KOPT-K1 (cell line): ENCODE results near the gene ADK.

Experiments
- H3K27ac ChIP-seq: fragments of 200-600 bp; sonication (generic); 2 replicates; pipeline ENCODE4 v1.5.1; 2016; ENCODE audit warnings: antibody characterized with exemption, mild to moderate bottlenecking, low read depth, low read length; ENCODE audit not compliant: poor library complexity, severe bottlenecking
- H3K36me3 ChIP-seq: fragments of 200-600 bp; sonication (generic); 2 replicates; pipeline ENCODE4 v1.5.1; 2017; ENCODE audit warnings: antibody characterized with exemption, mild to moderate bottlenecking, low read length, moderate library complexity; ENCODE audit not compliant: insufficient read depth
- H3K9me3 ChIP-seq: fragments of 200-600 bp; sonication (generic); 2 replicates; pipeline ENCODE4 v1.5.1; 2017; ENCODE audit warnings: antibody characterized with exemption, low read length, mild to moderate bottlenecking; ENCODE audit not compliant: insufficient read depth, poor library complexity, severe bottlenecking

ADK gene

DNA sequence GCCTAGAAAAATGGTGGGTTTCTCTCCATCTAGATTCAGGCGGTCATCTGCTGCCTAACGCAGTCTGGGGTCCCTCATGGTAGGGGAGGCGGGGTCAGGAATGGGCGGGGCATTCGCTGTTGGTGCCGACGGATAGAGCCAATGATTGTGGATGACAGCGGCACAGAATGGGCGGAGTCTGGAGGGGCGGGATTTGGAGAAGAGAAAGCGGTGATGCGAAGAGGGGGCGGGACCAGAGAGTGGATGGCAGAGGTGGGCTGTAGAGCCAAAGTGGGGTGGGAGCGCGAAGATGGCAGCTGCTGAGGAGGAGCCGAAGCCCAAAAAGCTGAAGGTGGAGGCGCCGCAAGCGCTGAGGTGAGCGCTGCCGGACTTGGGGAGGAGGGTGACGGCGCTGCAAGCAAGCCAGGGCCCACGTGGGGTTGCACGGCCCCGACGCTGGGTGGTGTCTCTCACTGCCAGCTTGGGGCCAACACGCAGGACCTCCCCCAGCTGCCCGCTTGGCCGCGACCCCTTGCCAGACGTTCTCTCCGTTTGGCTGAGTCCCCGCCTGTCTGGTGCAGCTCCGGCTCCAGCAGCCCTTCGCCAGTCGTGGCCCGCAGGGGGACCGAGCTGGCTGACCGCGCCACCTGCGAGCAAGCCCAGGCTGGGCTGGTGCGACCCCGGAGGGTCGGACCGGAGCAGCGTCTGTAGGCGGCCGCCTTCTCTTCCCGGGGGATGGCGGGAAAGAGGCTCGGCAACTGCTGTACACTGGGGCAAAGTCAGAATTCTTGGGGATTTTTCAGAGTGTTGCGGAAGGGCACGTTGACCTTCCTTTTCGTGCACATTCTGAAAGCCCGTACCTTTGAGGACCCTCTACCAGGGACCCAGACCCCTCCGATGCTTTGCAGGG lies at the start of gene ADK:
ADK (plus strand) TSS at position 232 of the 889 bp plus-strand sequence; CDS start at position 290, 58 bp downstream.
- Histone ChIP-seq H3K9me3 (no peaks in the 10 kb centered on the region), H3K36me3 (peaks cover 18% of the 10 kb centered on the region; the same call in 1 of the 2 replicates), H3K27ac (peak within 1 kb of the TSS; percentile 86)

DNA sequence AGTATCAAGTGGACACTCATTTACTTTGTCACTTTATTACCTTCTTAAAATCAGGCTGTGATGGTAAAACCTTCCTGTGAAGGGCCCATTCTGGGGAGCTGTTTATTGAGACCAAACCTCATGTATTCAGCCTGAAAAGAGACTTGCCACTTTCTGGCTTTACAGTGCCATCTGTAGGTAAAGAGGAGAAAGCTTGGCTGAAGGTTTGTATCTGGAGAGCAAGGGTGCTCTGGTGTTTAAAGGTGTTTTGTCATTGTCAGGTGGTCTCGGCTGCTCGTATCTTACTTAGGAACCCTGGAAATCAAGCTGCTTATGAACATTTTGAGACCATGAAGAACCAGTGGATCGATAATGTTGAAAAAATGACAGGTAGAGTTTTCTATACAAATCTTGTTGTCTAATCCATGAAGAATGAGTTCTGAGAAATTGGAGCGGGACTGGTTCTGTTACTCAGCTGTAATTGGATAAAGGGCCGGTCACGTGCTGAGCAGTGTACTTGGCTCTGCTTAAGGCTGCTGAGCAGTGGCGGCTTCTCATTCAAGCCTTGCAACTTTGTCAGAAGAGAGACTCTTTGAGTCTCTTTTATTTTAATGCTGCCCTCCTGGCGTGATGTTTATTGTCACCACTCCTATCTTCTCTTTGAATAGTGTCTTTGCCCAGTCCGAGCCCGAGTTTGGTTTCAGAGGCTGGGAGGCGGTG lies 47.3 kb upstream of the ADK start:
- Histone ChIP-seq H3K36me3 (peaks cover 2% of the 10 kb centered on the region; the same call in 1 of the 2 replicates), H3K27ac (no peak overlapping the region), H3K9me3 (no peaks in the 10 kb centered on the region)

DNA sequence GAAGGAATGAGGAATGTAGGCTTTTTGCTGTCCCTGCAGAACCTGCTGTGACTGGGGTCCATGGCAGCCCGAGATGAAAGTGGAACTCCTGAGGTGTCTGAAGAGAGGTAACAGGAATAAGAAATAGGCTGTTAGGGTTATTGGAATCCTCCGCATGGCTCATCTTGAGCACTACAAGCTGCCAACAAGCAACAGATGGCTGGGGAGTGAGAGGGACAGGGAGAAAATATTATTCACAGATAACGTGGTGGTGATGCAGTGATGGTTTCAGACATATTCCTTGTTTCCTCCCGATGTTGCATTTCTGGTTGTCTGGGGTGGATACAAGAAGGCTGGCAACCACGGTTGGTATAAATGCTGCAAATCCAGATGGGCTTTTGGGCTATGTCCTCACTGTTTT lies 46.5 kb upstream of the ADK start:
- H3K9me3 ChIP-seq: no peaks in the 10 kb centered on the region
- peaks cover 8% of the 10 kb centered on the region; the same call in 1 of the 2 replicates for H3K36me3 ChIP-seq
- H3K27ac ChIP-seq: no peak overlapping the region

DNA sequence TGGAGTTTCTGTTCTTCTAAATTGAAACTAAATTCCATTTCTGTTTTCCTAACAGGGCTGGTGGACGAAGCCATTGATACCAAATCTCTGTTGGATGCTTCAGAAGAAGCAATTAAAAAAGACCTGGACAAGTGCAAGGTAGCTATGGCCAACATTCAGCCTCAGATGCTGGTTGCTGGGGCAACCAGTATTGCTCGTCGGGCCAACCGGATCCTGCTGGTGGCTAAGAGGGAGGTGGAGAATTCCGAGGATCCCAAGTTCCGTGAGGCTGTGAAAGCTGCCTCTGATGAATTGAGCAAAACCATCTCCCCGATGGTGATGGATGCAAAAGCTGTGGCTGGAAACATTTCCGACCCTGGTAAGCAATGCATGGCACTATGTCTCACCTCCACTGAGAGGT lies 46.0 kb upstream of the ADK start:
- no peaks in the 10 kb centered on the region for H3K9me3 ChIP-seq
- H3K27ac ChIP-seq: no peak overlapping the region
- peaks cover 8% of the 10 kb centered on the region; the same call in 1 of the 2 replicates for H3K36me3 ChIP-seq

DNA sequence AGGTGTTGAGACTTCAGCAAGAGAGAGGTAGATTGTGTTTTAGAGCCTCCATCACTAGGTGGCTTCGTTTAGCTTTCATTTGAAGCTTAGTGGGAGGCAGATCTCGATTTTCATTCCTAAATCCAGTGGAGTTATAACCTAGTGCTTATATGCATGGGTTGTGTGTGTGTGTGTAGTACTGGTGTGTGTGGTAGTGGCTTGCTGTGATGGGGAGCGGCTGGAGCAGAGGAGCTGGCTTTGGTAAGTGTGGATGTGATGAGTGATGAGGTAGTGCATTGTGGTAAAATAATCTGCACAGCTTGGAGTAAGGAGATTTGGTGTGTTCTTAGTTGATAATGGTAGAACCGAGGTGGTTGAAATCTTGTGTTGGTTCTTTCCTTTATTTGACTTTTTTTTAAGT lies 43.6 kb upstream of the ADK start:
- Histone ChIP-seq H3K27ac (no peak overlapping the region), H3K36me3 (peaks cover 29% of the 10 kb centered on the region)

DNA sequence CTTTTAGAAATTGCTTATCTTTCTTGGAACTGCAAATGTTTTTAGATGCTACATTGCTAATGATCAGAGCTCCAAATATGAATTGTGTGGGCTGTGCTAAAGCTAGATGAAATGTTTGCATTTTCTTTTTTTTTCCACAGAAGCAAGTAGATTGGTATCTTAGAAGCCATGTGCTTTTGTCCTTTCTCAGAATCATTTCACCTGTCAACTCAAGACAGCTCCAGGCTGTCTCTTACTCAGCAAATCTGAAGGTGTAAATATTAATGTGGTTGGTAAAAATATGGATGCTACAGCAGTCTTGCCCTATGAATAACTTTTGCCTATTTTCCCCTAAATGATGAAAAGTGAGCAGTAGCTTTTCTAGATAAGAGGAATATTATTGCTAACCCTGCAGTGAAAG lies 41.6 kb upstream of the ADK start:
- H3K27ac ChIP-seq: no peak overlapping the region
- H3K36me3 ChIP-seq: peaks cover 49% of the 10 kb centered on the region
- no peaks in the 10 kb centered on the region for H3K9me3 ChIP-seq

More for the DNA sequence above, 43.6 kb upstream of the ADK start:
- no peaks in the 10 kb centered on the region for H3K9me3 ChIP-seq

DNA sequence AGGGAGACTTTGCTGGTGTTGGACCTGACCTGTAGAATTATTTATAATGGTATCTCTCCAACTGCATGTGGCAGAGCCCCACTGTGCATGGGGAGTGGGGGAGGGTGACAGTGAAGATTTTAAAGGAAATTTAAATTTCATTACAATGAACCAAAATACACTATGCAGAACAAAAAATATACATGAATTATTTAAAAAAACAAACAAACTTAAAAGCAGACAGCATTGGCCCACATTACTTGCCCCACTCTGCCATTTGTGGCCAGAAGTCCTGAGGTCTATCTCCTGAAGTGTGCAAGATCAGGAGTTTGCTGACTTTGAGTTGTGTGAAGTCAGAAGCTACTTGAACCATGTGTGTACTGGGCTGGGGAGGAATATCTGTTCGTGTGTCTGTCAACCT lies 40.9 kb upstream of the ADK start:
- no peak overlapping the region for H3K27ac ChIP-seq
- H3K36me3 ChIP-seq: peaks cover 56% of the 10 kb centered on the region

DNA sequence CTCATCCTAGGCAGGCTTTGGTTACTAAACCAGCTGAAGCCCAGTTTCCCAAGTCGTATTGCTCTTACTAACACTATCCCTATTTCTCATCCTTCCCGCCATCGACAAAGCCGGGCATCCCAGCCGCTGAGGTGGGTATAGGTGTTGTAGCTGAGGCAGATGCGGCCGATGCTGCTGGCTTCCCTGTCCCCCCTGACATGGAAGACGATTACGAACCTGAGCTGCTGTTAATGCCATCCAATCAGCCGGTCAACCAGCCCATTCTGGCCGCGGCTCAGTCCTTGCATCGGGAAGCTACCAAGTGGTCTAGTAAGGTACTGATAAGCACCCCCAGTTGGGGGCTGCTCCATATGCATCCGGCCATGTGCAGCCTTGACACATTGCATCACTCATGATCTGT lies 39.2 kb upstream of the ADK start:
- Histone ChIP-seq H3K36me3 (peaks cover 71% of the 10 kb centered on the region), H3K9me3 (no peaks in the 10 kb centered on the region), H3K27ac (no peak overlapping the region)

More for the DNA sequence above, 40.9 kb upstream of the ADK start:
- no peaks in the 10 kb centered on the region for H3K9me3 ChIP-seq

DNA sequence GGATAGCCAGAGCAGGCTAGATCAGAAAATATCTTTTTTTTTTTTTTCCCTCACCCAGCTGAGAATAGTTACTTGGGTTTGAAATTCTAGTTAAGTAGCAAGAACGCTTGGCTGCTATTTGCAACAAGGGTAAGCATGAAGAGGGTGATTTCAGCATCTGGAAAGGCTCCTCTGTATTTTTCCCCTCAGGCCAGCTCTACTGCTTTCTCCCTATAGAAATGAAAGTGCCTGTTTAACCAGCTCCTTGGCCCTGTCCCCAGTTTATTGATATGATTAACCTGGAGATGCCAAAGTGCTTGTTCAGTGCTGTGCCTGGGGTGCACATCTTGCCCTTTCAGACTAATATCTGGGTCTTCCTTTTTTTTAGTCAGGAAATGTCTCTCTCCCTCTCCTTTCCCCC lies 37.5 kb upstream of the ADK start:
- no peaks in the 10 kb centered on the region for H3K9me3 ChIP-seq
- H3K27ac ChIP-seq: no peak overlapping the region
- peaks cover 88% of the 10 kb centered on the region for H3K36me3 ChIP-seq

DNA sequence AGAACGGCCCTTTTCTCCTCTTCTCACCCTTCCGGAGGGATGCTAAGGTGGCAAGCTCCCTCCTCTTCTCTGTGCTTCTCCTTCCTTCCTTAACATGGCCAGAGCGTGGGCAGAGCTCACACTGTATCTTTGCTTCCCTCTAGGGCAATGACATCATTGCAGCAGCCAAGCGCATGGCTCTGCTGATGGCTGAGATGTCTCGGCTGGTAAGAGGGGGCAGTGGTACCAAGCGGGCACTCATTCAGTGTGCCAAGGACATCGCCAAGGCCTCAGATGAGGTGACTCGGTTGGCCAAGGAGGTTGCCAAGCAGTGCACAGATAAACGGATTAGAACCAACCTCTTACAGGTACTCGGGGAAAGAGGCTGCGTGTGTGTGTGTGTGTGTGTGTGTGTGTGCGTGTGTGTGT lies 37.0 kb upstream of the ADK start:
- Histone ChIP-seq H3K9me3 (no peaks in the 10 kb centered on the region), H3K27ac (no peak overlapping the region), H3K36me3 (peaks cover 88% of the 10 kb centered on the region)

DNA sequence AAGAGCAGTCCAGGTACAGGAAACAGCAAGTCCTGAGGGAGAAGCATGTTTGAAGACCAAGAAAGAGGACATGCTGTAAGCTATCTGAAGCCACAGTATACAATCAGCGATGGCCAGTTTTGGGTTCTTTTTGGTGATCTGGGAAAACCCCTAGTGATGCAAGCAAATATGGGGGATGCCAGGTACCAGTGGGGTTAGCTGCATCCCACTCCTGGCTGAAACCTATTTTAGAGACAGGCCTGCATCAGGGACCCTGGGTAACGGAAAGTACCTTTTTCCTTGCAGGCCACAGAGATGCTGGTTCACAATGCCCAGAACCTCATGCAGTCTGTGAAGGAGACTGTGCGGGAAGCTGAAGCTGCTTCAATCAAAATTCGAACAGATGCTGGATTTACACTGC lies 33.3 kb upstream of the ADK start:
- Histone ChIP-seq H3K27ac (no peak overlapping the region), H3K36me3 (peaks cover 98% of the 10 kb centered on the region), H3K9me3 (no peaks in the 10 kb centered on the region)

DNA sequence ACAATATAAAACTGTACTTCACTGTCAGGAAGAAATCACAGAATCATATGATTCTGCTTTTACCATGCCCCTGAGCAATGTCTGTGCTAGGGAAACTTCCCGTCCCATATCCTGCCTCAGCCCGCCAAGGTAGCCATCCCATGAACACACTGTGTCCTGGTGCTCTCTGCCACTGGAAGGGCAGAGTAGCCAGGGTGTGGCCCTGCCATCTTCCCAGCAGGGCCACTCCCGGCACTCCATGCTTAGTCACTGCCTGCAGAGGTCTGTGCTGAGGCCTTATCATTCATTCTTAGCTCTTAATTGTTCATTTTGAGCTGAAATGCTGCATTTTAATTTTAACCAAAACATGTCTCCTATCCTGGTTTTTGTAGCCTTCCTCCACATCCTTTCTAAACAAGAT lies 32.2 kb upstream of the ADK start:
- Histone ChIP-seq H3K9me3 (no peaks in the 10 kb centered on the region), H3K27ac (no peak overlapping the region), H3K36me3 (peaks cover 98% of the 10 kb centered on the region)

DNA sequence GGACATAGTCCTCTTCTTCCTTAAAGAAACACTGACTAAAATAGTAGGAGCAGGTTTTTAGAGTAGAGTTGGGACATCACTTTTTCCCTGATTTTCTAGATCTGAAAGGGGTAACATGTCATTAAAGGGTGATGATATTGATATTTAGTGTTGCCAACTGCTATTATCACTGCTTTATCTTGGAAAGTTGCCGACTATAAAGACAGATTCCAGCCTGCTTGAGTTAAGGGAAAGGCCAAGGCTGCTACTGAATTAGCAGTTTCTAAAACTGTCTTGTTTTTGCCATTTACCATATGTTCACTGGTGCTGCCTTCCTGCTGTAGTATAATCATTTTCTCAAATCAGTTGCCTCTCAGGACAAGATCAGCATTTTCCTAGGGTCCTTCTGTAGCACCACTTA lies 30.1 kb upstream of the ADK start:
- H3K36me3 ChIP-seq: peaks cover 98% of the 10 kb centered on the region
- no peak overlapping the region for H3K27ac ChIP-seq
- H3K9me3 ChIP-seq: no peaks in the 10 kb centered on the region

DNA sequence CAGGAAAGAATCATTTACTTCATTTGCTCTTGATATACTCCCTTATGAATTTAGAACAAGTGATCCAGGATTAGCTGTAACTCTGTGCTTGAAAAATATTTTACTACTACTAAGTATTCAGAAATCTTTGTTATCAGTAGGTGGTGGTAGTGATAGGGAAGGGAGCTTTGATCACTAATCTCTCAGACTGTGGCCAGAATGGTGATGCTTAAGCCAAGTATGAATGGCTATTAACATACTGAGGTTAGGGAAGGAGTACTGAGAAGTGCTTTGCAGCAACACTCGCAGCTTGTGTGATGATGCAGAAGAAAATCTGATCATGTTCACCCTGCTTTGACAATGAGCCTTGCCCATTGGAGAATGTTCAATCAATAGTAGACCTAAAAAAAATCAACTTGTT lies 29.7 kb upstream of the ADK start:
- no peaks in the 10 kb centered on the region for H3K9me3 ChIP-seq
- H3K36me3 ChIP-seq: peaks cover 98% of the 10 kb centered on the region
- no peak overlapping the region for H3K27ac ChIP-seq

DNA sequence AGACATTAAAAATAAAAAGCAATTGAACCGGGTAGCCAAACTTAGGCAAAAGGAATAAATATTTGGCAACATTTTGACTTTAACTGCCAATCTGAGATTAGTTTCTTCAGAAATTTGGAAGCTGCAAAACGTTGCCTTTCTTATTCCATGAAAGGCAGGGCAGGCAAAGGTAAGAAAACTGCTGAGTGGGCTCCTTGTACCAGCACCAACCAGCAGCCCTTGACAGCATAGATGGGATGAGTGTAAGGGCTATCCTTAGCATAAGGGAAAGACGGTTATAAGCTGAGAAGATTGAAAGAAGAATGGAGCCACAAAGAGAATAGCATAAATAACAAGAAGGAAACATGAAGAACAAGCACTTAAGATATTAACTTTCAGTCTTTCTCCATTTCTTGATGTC lies 29.0 kb upstream of the ADK start:
- peaks cover 100% of the 10 kb centered on the region for H3K36me3 ChIP-seq
- no peaks in the 10 kb centered on the region for H3K9me3 ChIP-seq
- H3K27ac ChIP-seq: no peak overlapping the region
